Left ventricle myocardium superior (tissue), 1 donor: ENCODE results near the gene ODC1. TPM values are rescaled to one million over a fixed set of nuclear protein-coding genes. Genes with fewer than 3 reads are reported as not detected.

Experiments used
- ATAC-seq: fragments of 200-7000 bp; cut with Tn5 transposase; one replicate; pipeline ENCODE4 v1.9.1; 2020; ENCODE audit warnings: mild to moderate bottlenecking, moderate library complexity
- DNase-seq: peaks from one replicate; pipeline ENCODE4 v3.0.0-alpha.2; 2020
- intact Hi-C: fragments of 100-400 bp; cut with micrococcal nuclease; formaldehyde crosslinking; loops from one replicate; pipeline ENCODE4 v1.11.0; 2022
- total RNA-seq: library from RNA; stranded (reverse); fragmentation: NEBNext Ultra II Directional; extraction: Animal tissue kit (Norgen Biotek cat#: 25700); gene quantifications from one replicate; pipeline ENCODE4 v1.2.1, GENCODE V29; 2021
- donor health status: DM: no; HTN: yes; CAD: no; lungs with severe emphysema.

The ODC1 gene
- total RNA-seq, 1 donor from 2014 or later = 26.4 TPM

DNA sequence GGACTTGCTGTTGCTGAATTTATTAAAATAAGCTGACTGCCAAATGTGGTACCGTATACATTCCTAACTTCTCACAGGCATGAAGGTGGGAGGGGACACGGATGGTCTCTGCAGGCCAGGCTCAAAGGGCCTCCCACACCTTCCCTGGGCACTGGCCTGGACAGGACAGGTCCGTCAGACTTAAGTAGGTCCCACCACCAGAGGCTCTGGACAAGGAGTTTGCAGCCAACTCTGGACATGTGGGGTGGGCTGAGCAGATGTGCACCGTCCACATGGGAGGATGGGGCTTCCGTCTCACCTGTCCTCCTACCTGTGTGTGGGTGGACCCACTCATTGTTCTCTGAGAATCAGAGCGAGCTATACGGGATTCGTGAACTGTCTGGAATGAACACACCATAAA, 8.2 kb downstream of the ODC1 start:
- ATAC-seq = no peak
- DNase-seq = no peak
- intact Hi-C loops = loop anchor here (10.0 kb wide), 1 partner anchor 215 kb away; no protein-coding TSS in a partner anchor

DNA sequence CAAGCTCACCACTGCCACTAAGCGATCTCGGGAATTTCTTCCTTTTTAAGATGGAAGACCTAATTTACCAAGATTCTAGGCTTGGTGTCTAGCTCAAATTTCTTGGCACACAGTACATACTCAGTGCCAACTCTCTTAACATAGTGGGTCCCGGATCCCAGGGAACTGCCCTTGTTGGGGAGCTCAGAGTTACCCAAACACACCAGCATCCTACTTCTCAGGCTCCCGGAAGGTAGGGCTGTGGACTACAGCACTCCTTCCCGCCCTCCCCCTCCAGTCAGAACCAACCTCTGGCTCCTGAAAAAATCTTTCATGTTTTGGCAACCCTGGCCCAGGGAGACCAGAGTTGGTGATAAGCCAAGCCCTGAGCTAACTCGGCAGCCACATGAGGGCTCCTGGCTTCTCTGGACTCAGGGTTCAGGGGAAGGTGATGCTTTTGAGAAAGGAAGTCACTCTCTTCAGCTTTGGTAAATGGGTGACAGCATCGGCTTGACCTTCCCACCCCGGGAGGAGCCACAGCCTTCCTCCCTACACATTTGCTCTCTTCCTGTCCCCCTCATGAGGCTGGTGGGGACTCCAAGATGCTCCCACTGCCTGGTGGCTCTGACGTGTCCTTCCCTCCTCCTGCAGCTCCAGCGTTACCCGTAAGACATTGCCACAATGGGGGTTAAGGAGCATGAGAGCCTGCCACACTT, 8.8 kb downstream of the ODC1 start:
- no peak for DNase-seq
- no peak for ATAC-seq
- intact Hi-C loops = no loop called here

DNA sequence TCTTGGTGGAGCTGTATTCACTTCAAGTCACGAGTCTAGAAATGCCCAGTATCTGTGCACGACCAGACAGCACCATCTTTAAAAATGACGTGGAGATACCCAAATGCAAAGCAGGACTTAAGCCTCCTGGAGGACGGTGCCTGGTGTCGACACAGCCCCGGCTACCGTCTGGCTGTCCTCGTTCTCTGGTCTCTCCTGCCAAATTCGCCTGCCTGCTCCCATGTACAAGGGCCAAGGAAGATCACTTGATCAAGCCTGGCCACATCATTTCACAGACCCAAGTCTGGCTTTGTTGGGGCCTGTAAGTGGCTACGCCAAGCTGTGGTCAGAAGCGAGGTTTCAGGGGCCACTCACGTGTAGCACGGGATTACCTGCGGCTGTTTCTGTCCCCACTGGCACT, 9.4 kb downstream of the ODC1 start:
- intact Hi-C loops = no loop called here
- no peak for ATAC-seq
- no peak for DNase-seq

DNA sequence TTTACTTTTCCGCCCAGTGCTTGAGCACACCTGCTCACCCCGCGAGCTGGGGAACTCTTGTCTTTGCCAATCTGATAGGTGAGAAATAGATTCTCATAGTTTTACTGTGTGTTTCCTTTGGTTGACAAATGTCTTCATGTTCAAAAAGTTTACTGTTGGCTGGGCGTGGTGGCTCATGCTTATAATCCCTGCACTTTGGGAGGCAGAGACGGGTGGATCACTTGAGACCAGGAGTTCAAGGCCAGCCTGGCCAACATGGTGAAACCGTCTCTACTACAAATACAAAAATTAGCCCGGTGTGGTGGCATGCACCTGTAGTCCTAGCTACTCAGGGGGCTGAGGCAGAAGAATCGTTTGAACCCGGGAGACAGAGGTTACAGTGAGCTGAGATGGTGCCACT, 10.3 kb downstream of the ODC1 start:
- ATAC-seq = no peak
- DNase-seq = no peak
- intact Hi-C loops = no loop called here

DNA sequence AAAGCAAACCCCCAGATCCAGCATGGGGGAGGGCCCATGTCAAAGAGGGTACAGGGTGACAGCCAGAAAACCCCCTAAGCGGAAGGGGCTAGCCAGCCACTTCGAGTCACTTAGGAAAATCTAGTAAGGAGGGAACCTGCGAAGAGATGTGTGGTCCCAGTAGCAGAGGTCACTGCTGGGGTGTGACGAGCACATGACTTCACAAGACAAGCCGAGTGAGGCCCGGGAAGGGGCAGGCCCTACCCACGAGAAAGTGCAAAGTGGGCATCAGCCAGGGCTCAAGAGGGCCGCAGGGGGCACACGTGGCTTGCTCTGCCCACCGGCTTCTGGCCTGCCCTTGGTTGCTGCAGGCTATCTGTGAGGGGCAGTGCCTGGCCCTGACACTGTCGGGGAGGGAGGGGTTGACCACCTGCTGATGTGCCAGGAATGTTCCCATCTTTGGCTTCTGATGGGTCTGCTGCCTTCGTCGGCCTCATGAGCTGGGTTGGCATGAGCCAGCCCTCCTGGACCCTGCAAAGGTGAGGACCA, 11.5 kb downstream of the ODC1 start:
- no peak for DNase-seq
- no peak for ATAC-seq
- intact Hi-C loops = no loop called here

DNA sequence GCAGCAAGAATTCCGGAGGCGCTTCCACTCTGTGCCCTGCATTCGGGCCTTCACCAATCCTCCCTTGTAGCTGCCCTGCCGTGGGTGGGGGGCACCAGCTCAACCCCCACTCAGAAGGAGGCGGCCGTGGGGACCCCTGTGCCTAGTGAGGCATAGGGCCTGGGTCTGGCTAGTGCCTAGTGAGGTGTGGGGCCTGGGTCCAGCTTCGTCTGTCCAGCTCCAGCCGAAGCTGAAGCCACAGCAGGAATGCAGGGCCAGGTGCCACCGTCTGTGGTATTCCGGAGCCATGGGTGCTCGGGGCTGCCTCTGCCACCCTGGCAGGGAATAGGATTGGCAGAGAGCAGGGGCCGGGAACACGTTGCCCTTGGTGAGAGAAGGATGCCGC, 12.3 kb downstream of the ODC1 start:
- intact Hi-C loops = loop anchor here (2.0 kb wide), 1 partner anchor 311 kb away; no protein-coding TSS in a partner anchor
- no peak for DNase-seq
- no peak for ATAC-seq

DNA sequence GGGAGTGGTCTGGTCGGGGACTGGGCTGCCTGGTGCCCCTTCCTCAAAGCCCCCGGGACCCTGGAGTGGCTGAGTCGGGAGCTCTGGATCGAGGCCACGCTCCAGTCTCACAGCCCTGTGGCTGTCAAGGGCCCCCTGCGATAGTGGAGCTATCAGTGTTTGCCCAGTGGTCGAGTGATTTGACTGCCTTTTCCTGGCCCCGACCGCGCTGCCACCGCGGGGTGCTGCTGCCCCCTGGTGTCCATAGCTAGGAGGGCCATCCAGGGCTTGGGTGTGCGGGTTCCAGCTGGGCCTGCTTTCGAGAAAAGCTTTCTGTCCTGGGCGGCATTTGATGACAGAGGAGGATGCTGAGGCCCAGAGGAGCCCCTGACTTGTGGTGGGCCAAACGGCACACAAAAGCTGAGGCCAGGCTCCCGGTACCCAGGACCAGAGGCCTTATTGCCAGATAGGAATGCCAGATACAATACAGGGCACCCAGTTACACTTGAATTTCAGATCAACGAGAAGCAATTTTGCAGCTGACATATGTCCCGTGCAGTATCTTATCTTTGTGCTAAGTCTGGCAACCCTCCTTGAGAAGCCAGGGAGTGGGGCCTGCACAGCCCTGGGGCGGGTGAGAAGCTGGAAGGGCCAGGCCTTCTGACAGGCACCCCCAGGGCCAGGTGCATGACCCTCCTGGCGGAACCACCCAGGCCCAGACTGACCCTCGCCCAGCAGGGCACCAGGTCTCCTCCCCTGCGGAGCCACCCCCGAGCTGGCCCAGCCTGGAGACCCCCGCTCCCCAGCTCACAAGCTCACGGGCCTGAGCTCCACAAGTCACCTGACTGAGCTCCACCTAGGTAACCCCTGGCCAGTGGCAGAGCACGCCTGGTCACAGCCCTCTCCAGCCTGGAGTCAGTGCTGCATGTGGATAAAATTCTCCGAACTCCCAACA, 13.0 kb downstream of the ODC1 start:
- intact Hi-C loops = loop anchor here (2.0 kb wide), 1 partner anchor 310 kb away; no protein-coding TSS in a partner anchor
- ATAC-seq (peak; percentile 86), DNase-seq (peak; percentile 85)

DNA sequence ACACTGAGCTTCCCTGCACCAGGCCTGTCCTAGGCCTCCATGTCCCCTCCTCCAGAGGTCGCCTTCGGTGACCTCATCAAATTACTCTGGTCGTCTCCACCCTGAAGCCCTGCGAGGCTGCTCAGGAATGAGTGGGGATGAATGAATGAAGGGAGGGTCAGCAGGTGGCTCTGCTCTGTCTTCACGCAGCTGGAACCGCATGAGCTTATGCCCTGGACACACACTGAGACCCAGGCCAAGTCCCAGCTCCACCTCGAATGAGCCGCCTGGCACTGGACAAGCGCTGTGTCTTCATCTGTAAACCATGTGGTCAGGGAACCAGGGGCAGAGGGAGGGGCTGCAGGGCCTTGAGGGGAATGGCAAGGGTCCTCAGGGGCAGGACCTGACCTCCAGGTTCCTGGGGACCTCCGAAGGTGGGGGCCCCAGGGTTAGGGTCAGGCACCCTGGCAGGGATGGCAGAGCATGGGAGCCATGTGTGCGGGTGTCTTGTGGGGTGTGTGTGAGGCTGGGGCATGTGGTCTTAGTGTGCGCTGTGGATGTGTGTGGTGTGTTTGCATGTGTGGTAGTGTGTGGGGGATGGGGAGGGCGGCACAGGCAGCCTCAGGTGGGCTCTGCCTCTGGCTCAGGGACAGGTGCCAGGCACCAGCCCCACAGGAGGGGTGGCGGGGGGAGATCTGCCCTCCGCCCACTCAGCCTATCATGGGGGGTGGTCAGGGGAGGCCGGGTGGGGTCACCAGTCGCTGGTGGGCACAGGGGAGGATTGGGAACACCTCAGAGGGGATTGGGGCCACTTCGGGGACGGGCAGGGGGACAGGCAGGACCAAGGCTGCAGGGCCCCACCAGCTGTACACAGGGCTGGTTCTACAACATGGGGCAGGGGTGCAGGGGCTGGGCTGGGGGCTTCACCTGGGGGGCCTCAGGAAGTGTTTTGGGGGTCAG, 13.9 kb downstream of the ODC1 start:
- intact Hi-C loops = loop anchor here (2.0 kb wide), 1 partner anchor 309 kb away; no protein-coding TSS in a partner anchor
- no peak for DNase-seq

DNA sequence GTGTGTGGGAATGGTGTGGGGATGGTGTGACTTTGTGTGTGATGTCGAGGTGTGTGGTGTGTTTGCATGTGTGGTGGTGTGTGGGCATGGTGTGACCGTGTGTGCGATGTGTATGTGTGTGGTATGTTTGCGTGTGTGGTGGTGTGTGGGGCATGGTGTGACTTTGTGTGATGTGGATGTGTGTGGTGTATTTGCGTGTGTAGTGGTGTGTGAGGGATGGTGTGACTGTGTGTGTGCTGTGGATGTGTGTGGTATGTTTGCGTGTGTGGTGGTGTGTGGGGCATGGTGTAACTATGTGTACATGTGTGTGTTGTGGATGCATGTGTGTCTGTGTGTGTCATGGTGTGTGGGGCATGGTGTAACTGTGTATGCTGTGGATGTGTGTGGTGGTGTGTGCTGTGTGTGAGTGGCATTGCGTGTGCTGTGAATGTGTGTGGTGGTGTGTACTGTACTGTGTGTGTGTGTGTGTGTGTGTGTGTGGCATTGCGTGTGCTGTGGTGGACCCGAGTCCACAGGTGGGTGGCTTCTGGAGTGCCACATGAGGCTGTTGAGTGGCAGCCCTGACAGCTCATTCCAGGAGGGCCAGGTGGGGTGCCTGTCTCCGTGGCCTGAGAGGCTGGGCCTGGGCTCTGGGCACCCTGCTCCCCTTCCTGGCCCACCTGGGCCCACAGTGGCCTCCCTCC, 14.7 kb downstream of the ODC1 start:
- no peak for ATAC-seq
- DNase-seq = no peak
- intact Hi-C loops = no loop called here

More for the DNA sequence above, 13.9 kb downstream of the ODC1 start:
- no peak for ATAC-seq

DNA sequence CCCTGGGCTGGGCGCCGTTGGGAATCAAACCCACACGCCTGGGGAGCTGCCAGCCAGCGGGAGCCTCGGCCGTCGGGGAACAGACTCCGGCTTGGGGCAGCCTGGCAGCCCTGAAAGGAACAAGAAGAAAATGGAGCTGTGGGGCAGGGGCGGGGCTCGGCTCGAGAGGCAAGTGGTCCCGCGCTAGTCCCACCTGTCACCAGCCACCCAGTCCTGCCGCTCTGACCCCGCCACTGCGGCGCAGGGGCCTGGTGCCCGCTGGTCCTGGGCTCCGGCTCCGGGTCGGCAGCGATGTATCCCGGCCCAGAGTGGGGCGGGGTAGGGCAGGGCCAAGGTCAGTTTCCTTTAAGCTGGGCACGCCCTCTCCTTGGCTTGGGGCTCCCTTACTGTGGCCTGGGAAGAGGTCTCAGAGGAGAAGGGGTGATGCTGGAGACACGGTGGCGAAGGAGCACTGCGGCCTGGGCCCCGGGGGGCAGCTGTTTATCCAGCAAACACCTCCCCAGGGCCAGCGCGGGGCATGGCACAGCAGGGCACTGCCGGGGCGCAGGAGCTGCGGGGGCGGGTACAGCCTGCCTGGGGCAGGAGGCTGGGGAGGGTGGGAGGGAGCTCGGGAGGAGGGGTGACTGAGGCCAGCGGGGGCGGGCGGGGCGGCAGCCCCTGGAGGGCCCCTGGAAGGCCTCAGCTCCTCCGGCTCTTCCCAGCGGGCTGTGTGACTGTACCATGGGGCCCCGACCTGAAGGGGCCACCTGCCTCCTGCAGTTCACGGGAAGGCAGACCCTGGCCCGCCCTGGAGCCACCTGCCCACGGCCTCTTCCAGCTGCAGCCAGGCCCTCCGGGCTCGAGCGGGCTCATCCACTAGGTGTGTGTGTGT, 15.6 kb downstream of the ODC1 start:
- peak; percentile 27 for ATAC-seq
- intact Hi-C loops = no loop called here
- no peak for DNase-seq

DNA sequence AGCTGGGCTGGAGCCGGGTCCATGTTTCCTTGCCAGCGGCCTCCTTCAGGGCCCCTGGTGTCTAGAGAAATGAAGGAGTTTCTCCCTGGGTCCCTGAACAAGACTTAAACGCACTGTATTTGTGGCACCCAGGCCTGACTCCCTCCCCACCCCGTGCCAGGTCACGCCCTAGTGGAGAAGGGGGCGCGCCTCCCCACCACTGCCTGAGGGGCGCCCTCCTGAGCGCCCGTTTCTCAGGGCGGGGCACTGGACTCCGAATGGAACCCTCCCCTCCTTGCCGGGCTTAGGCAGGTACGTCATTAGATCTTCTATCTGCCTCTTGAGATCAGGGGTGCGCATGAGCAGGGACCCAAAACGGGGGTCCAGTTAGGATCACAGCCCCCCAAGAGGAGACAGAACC, 16.3 kb downstream of the ODC1 start:
- no peak for DNase-seq
- intact Hi-C loops = no loop called here
- no peak for ATAC-seq

DNA sequence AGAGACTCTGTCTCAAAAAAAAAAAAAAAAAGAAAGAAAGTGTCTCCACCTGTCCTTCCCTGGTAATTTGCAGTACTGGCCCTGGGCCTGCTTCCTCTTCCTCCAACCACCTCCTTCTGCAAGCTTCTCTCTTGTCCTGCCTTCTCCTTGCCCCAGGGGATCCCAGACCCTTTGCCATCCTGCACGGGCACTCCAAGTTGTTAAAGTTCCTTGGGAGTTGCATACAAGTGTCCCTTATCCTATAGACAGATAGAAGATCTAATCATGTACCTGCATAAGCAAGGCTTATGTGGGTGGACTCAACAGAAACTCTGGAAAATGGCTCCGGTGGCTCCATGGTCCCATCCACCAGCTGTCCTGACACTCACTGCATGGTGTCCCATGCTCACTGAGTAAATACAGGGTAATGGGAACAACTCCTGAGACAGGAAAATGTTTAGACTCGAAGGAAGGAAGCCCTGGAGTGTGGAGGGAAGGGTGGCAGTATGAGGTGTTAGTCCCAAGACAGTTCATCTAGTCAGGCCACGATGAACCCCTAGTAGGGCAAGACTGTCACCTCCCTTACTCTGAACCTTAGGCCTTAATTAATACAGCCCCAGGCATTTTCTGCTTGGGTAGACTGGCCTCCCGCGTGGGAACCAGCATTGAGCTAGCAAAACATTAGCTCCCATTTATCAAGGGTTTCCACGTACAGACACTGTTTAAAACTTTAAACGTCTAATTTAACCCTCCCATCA, 17.1 kb downstream of the ODC1 start:
- intact Hi-C loops = no loop called here
- DNase-seq (no peak), ATAC-seq (no peak)

DNA sequence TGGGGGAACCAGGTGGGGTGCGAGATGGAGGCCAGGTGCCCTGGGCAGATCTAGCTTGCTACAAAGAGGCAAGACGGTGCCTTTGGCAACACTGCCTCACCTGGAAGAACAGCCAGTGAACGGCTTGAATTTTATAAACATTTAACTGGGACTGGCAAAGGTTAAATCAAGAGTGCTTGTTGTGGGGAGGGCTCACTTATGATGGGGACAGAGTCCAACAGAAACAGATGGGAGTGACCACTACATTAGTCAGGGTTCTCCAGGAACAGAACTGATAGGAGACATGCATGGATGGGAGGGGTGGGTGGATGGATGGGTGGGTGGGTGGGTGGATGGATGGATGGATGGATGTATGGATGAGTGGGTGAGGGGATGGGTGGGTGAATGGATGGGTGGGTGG, 19.2 kb downstream of the ODC1 start:
- intact Hi-C loops = no loop called here
- ATAC-seq (no peak), DNase-seq (no peak)

DNA sequence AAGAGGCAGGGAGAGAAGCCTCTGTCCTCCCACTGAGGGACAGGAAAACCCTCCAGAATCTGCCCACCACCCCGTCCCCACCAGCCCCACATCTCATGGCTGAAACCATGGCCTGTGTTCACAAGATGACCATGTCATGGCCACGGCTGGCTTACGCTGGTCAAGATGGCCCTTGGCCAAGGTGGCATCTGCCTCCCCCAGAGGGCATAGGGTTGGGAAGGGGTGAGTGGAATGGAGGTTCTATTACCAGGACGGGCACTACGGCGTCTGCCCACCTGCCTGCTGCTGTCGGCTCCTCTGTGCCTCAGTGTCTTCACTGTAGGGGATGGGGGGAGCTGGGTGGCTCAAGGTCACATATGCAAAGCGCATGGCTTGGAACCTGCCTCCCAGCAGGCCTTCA, 19.8 kb downstream of the ODC1 start:
- ATAC-seq = no peak
- DNase-seq = no peak
- intact Hi-C loops = no loop called here

DNA sequence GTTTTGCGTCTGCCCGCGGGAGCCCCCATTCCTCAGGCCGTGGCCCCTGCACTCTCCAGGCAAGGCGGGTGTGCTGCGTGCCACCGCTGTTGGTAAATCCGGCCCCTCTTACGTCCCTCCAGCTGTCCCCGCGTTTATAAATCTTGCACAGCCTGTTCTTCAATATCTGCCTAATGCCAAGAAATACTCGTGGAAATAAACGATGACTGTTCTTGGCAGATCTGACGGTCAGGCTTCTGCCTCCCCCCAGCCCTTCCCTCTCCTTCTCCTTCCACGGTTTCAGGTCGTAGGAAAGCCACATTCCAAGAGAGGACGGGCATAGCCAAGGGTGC, 20.5 kb downstream of the ODC1 start:
- intact Hi-C loops = no loop called here
- DNase-seq (no peak), ATAC-seq (no peak)

DNA sequence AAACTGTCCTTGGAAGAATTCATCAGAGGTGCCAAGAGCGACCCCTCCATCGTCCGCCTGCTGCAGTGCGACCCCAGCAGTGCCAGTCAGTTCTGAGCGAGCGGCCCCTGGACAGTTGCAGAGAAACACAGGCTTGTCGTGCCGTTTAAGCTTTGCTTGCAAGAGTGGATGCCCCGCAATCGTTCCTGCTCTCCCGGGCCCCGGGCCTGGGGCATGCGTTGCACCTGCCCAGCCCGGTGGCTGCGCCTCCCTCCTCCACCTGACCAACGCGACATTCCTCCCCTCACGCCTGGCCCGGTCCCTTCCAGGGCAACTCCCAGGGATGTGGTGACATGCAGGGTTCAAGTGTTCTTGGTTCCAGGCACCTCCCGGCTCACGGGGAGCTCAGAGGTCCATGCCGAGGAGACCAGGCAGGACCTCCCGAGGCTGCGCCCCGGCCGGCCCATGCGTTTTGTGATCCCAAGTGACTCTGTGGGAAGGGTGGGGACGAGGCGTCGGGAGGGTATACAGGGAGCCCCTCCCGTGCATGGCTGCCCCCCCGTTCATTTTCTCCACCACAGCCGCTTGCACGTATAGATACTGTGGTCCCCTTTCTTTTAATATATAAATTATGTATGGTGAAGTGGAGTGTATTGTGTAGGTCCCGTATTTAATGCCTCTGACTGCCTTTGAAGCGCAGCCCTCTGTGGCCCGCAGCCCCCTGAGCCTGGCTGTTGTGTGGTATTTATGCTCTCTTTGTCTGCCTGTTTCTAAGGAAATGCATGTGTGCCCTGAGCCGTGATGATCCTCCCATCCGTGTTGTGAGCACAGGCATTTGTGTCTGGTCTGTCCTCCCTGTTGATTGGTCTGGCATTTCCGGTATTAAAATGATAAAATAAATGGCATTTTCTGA, 21.2 kb downstream of the ODC1 start:
- ATAC-seq = no peak
- intact Hi-C loops = no loop called here
- no peak for DNase-seq
